HCT116 (cell line): Measurements from ENCODE around the gene ANXA6. TPM values are rescaled to one million over a fixed set of nuclear protein-coding genes. Genes with fewer than 3 reads are reported as not detected.

Source experiments
- ATAC-seq: fragments of 200-7000 bp; cut with Tn5 transposase; 2 replicates; pipeline ENCODE4 v1.9.1; 2020; ENCODE audit warnings: mild to moderate bottlenecking, moderate library complexity
- BruUV-seq: library from RNA; stranded (reverse); fragments of 400-500 nt; replicated peaks from 2 replicates; lab custom pipeline; 2021; lab: Mats Ljungman, UMichigan
- CTCF ChIA-PET: fragments of 300-600 bp; sonication (Branson Sonifier 250); formaldehyde crosslinking; loops from one replicate; lab custom pipeline; 2021; ENCODE audit warnings: antibody characterized with exemption; lab: Charles Lee
- POLR2A ChIA-PET: fragments of 300-600, 350-600 bp; sonication (Branson Sonifier 250); formaldehyde crosslinking; loops from one replicate; lab custom pipeline; 2021; ENCODE audit warnings: antibody characterized with exemption; lab: Charles Lee
- RAD21 ChIA-PET, 2 experiments: fragments of 300-600 bp; sonication (Branson Sonifier 250); formaldehyde crosslinking; loops; one replicate each; lab custom pipeline; 2023; ENCODE audit warnings: low total read pairs in 2 of 2; ENCODE audit not compliant: uncharacterized antibody in 2 of 2, unreplicated experiment in 2 of 2, low non-redundant PET in 1 of 2; lab: Charles Lee
- DNase-seq: peaks from one replicate; pipeline ENCODE4 v3.0.0-alpha.2; 2010; ENCODE audit warnings: low read depth, low spot score
- H2AFZ ChIP-seq: fragments of 200-600 bp; shearing (Covaris generic), sonication (generic); 2 replicates; pipeline ENCODE4 v1.6.1; 2017; ENCODE audit warnings: low read depth, mixed run types, mixed read lengths, antibody characterized with exemption, low read length; ENCODE audit not compliant: poor library complexity, severe bottlenecking
- H3K27ac ChIP-seq: 2 replicates; pipeline ENCODE4 v1.5.1; 2012; ENCODE audit warnings: low read depth, low read length
- H3K27me3 ChIP-seq: fragments of 200-600 bp; sonication (generic); 2 replicates; pipeline ENCODE4 v1.6.1; 2016; ENCODE audit warnings: mixed run types, low read length, mixed read lengths; ENCODE audit not compliant: insufficient read depth
- H3K36me3 ChIP-seq, 2 experiments: fragments of 200-500 bp in 1 of 2; fragments of 200-600 bp in 1 of 2; sonication (Bioruptor generic) in 1 of 2; sonication (generic) in 1 of 2; 2 replicates each; pipeline versions ENCODE4 v1.5.1 to v1.6.1; 2014 to 2016; ENCODE audit warnings: low read length in 2 of 2, inconsistent platforms in 1 of 2, mixed read lengths in 1 of 2, mixed run types in 1 of 2; ENCODE audit not compliant: insufficient read depth in 2 of 2, control insufficient read depth in 1 of 2
- H3K4me1 ChIP-seq, 2 experiments: fragments of 200-600 bp in 1 of 2; sonication (generic) in 1 of 2; 2 replicates each; pipeline versions ENCODE4 v1.5.1 to v1.6.1; 2012 to 2017; ENCODE audit warnings: low read length in 2 of 2, inconsistent platforms in 1 of 2, mild to moderate bottlenecking in 1 of 2, mixed read lengths in 1 of 2, mixed run types in 1 of 2, moderate library complexity in 1 of 2; ENCODE audit not compliant: insufficient read depth in 2 of 2, control insufficient read depth in 1 of 2
- H3K4me2 ChIP-seq: fragments of 200-600 bp; sonication (generic); 2 replicates; pipeline ENCODE4 v1.6.1; 2017; ENCODE audit warnings: mixed run types, low read length, mixed read lengths
- H3K4me3 ChIP-seq, 2 experiments: fragments of 200-600 bp in 1 of 2; sonication (generic) in 1 of 2; replicated peaks in 1 of 2; 2 replicates each; pipeline ENCODE4 v1.5.1; 2011 to 2016; ENCODE audit warnings: low read length in 2 of 2, control low read depth in 1 of 2, low read depth in 1 of 2, mild to moderate bottlenecking in 1 of 2, mixed read lengths in 1 of 2, mixed run types in 1 of 2
- H3K79me2 ChIP-seq: fragments of 200-600 bp; sonication (generic); 2 replicates; pipeline ENCODE4 v1.6.1; 2017; ENCODE audit warnings: mild to moderate bottlenecking, mixed run types, low read length, moderate library complexity, mixed read lengths; ENCODE audit not compliant: insufficient read depth
- H3K9ac ChIP-seq: fragments of 200-600 bp; sonication (generic); 2 replicates; pipeline ENCODE4 v1.6.1; 2016; ENCODE audit warnings: low read length, mixed read lengths
- H3K9me2 ChIP-seq: fragments of 200-600 bp; sonication (generic), shearing (Covaris generic); 2 replicates; pipeline ENCODE4 v1.6.1; 2017; ENCODE audit warnings: mixed run types, mild to moderate bottlenecking, moderate library complexity; ENCODE audit not compliant: insufficient read depth
- H3K9me3 ChIP-seq, 2 experiments: fragments of 200-500 bp in 1 of 2; fragments of 200-600 bp in 1 of 2; sonication (Bioruptor generic) in 1 of 2; sonication (generic) in 1 of 2; 2 replicates each; pipeline ENCODE4 v1.6.1; 2014 to 2017; ENCODE audit warnings: low read length in 2 of 2, mixed read lengths in 2 of 2, inconsistent platforms in 1 of 2, low read depth in 1 of 2, mild to moderate bottlenecking in 1 of 2, mixed run types in 1 of 2, moderate library complexity in 1 of 2; ENCODE audit not compliant: control insufficient read depth in 1 of 2, insufficient read depth in 1 of 2
- H4K20me1 ChIP-seq: fragments of 200-600 bp; sonication (generic), shearing (Covaris generic); 2 replicates; pipeline ENCODE4 v1.6.1; 2017; ENCODE audit warnings: mixed run types, mild to moderate bottlenecking, moderate library complexity; ENCODE audit not compliant: insufficient read depth
- ATF3 ChIP-seq: IDR thresholded peaks from 2 replicates; pipeline ENCODE4 v1.6.1; 2012
- CBX3 ChIP-seq: IDR thresholded peaks from 2 replicates; pipeline ENCODE4 v1.6.1; 2012; ENCODE audit warnings: low read depth
- CTCF ChIP-seq, 3 experiments: fragments of 200-600 bp in 1 of 3; sonication (generic) in 1 of 3; IDR thresholded peaks in 2 of 3; conservative IDR thresholded peaks in 1 of 3; 2 replicates each; pipeline ENCODE4 v1.5.1; 2012 to 2017; ENCODE audit warnings: low read depth in 2 of 3, low read length in 2 of 3, antibody characterized with exemption in 1 of 3, borderline replicate concordance in 1 of 3, control low read depth in 1 of 3, mild to moderate bottlenecking in 1 of 3, mixed read lengths in 1 of 3, mixed run types in 1 of 3, moderate library complexity in 1 of 3; ENCODE audit not compliant: insufficient read depth in 1 of 3
- ELF1 ChIP-seq: IDR thresholded peaks from 2 replicates; pipeline ENCODE4 v1.6.1; 2012; ENCODE audit warnings: low read depth, borderline replicate concordance
- EZH2 ChIP-seq: fragments of 200-600 bp; sonication (generic); IDR thresholded peaks from 2 replicates; pipeline ENCODE4 v1.6.1; 2017; ENCODE audit warnings: antibody characterized with exemption, mixed run types
- EZH2phosphoT487 ChIP-seq: fragments of 200-600 bp; IDR thresholded peaks from 2 replicates; pipeline ENCODE4 v1.6.1; 2018; ENCODE audit warnings: antibody characterized with exemption, borderline replicate concordance
- FOSL1 ChIP-seq: IDR thresholded peaks from 2 replicates; pipeline ENCODE4 v1.6.1; 2012; ENCODE audit warnings: low read depth
- JUND ChIP-seq: IDR thresholded peaks from 2 replicates; pipeline ENCODE4 v1.6.1; 2012
- MAX ChIP-seq: IDR thresholded peaks from 2 replicates; pipeline ENCODE4 v1.6.1; 2012
- POLR2A ChIP-seq: IDR thresholded peaks from 2 replicates; pipeline ENCODE4 v1.7.0; 2011; ENCODE audit warnings: borderline replicate concordance; ENCODE audit not compliant: insufficient read depth, insufficient read length; ENCODE audit errors: extremely low read depth
- POLR2AphosphoS5 ChIP-seq: IDR thresholded peaks from 2 replicates; pipeline ENCODE4 v1.6.1; 2011; ENCODE audit warnings: mild to moderate bottlenecking, low read depth, low read length, moderate library complexity
- RAD21 ChIP-seq: IDR thresholded peaks from 2 replicates; pipeline ENCODE4 v1.6.1; 2012; ENCODE audit warnings: low read depth, mild to moderate bottlenecking
- REST ChIP-seq: IDR thresholded peaks from 2 replicates; pipeline ENCODE4 v1.6.1; 2012; ENCODE audit warnings: low read depth
- SIN3A ChIP-seq: IDR thresholded peaks from 2 replicates; pipeline ENCODE4 v1.6.1; 2012; ENCODE audit warnings: low read depth
- TCF7L2 ChIP-seq: IDR thresholded peaks from 2 replicates; pipeline ENCODE4 v1.7.0; 2011; ENCODE audit warnings: borderline replicate concordance, inconsistent platforms; ENCODE audit not compliant: insufficient read depth, insufficient read length; ENCODE audit errors: extremely low read depth
- YY1 ChIP-seq: IDR thresholded peaks from 2 replicates; pipeline ENCODE4 v1.6.1; 2011; ENCODE audit warnings: low read length, low read depth, moderate library complexity, mild to moderate bottlenecking; ENCODE audit not compliant: insufficient replicate concordance; ENCODE audit errors: extremely low read depth
- ZBTB33 ChIP-seq: IDR thresholded peaks from 2 replicates; pipeline ENCODE4 v1.6.1; 2011; ENCODE audit warnings: mild to moderate bottlenecking, low read length, moderate library complexity; ENCODE audit not compliant: insufficient replicate concordance; ENCODE audit errors: extremely low read depth
- ZFX ChIP-seq: fragments of 450-650 bp; IDR thresholded peaks from 2 replicates; pipeline ENCODE4 v1.6.1; 2017
- intact Hi-C: fragments of 100-400 bp; cut with micrococcal nuclease; formaldehyde crosslinking; loops from 2 replicates; pipeline ENCODE4 v1.10.0; 2022
- total RNA-seq: library from RNA; stranded (reverse); gene quantifications from one replicate; pipeline ENCODE4 v1.2.1, GENCODE V29; 2021; ENCODE audit not compliant: unreplicated experiment

The ANXA6 gene
- total RNA-seq, 1 experiment from 2014 or later = 71.9 TPM

- Histone ChIP-seq H3K9me3 (no peaks in the 10 kb centered on the region), H3K4me2 (peak overlapping the region; percentile 92), H3K36me3 (no peaks in the 10 kb centered on the region), H3K4me3 (peak overlapping the region in 1 of 2 experiments; percentile 74; a peak in 1 of 4 replicates), H3K9me2 (no peaks in the 10 kb centered on the region), H3K27ac (no peak overlapping the region; the same call in 1 of the 2 replicates), H4K20me1 (no peaks in the 10 kb centered on the region), H2AFZ (no peak overlapping the region), H3K4me1 (peaks cover 19 to 36% of the 10 kb centered on the region in 2 experiments), H3K9ac (no peak overlapping the region), H3K27me3 (no peaks in the 10 kb centered on the region), H3K79me2 (peaks cover 11% of the 10 kb centered on the region; the same call in 1 of the 2 replicates)
- ChIA-PET POLR2A (no interaction called here), RAD21 (no interaction called here), CTCF (no interaction called here)
- TF ChIP-seq RAD21 (no peak), ZFX (no peak), SIN3A (no peak), JUND (no peak), EZH2phosphoT487 (no peak), YY1 (no peak), POLR2AphosphoS5 (no peak), CBX3 (no peak), MAX (no peak), ZBTB33 (no peak), ELF1 (no peak), TCF7L2 (no peak), FOSL1 (no peak), REST (no peak), CTCF (IDR thresholded peaks at IDR 0.05 in 2 of 3, conservative IDR thresholded peaks at IDR 0.05 in 1 of 3; ENCODE audit: borderline replicate concordance in 1 of 3, insufficient read depth in 1 of 3, low read depth in 2 of 3, low read length in 2 of 3) (no peak), POLR2A (no peak), ATF3 (no peak), EZH2 (no peak)
- intact Hi-C loops = loop anchor here (2.0 kb wide), 1 partner anchor 153 kb away; no protein-coding TSS in a partner anchor
- no peak for ATAC-seq
- DNase-seq = no peak
- BruUV-seq = no TSS peak
These were observed 1.6 kb downstream of the ANXA6 start for GRCh38 chr5:151155775-151156506.
